ENCODE results near the gene CHD5. TPM values are rescaled to one million over a fixed set of nuclear protein-coding genes. Genes with fewer than 3 reads are reported as not detected.
"Not testable (repeated sequence)": the region's sequence is repeated elsewhere in the genome, so short reads cannot be mapped to it uniquely, and the experiment has no call there.

CHD5 gene
- total and polyA plus RNA-seq, 4 donors: 0.10 to 0.55 (median 0.31) TPM

DNA sequence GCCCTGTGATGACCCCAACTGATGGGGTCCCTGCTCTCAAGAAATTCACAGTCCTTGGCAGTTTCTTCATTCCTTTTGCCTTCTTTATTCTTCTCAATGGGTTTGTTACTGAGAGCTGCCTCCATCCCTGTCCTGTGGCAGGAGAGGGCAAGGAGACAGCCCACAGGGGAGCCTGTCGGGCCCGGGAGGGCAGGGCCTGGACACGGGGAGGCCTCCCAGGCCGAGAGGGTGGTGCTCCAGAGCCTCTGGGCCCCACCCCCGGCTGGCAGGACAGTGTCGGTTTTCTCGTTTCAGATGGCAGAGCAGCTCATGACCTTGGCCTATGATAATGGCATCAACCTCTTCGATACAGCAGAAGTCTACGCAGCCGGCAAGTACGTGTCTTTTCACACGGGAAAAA, 98.2 kb downstream of the CHD5 start:
- H3K9me3 ChIP-seq (ENCODE audit: control insufficient read depth in 4 of 4, insufficient read depth in 3 of 4, low read length in 3 of 4): peaks cover 0 to 2% (median 0%) of the 10 kb centered on the region in 4 donors
- peaks cover 0 to 10% (median 0%) of the 10 kb centered on the region in 4 donors for H3K36me3 ChIP-seq (ENCODE audit: control insufficient read depth in 4 of 4, insufficient read depth in 4 of 4, low read length in 4 of 4)
- WGBS, 2 donors: 85 to 91% methylated on average over 12 of the region's 12 CpGs
- no peak overlapping the region for H3K27ac ChIP-seq (ENCODE audit: low read depth in 1 of 2, low read length in 1 of 2)
- H3K9ac ChIP-seq (ENCODE audit: insufficient read depth in 1 of 2, low read length in 2 of 2): no peak overlapping the region
- H3K27me3 ChIP-seq (ENCODE audit: control insufficient read depth in 3 of 3, insufficient read depth in 3 of 3, low read length in 2 of 3): peaks cover 0 to 13% (median 0%) of the 10 kb centered on the region in 3 donors
- ATAC-seq (ENCODE audit: insufficient read depth, low FRiP score) (no peak), DNase-seq (no peak)
- TF ChIP-seq, protein P1, sequence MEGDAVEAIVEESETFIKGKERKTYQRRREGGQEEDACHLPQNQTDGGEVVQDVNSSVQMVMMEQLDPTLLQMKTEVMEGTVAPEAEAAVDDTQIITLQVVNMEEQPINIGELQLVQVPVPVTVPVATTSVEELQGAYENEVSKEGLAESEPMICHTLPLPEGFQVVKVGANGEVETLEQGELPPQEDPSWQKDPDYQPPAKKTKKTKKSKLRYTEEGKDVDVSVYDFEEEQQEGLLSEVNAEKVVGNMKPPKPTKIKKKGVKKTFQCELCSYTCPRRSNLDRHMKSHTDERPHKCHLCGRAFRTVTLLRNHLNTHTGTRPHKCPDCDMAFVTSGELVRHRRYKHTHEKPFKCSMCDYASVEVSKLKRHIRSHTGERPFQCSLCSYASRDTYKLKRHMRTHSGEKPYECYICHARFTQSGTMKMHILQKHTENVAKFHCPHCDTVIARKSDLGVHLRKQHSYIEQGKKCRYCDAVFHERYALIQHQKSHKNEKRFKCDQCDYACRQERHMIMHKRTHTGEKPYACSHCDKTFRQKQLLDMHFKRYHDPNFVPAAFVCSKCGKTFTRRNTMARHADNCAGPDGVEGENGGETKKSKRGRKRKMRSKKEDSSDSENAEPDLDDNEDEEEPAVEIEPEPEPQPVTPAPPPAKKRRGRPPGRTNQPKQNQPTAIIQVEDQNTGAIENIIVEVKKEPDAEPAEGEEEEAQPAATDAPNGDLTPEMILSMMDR (IDR thresholded peaks at IDR 0.05; ENCODE audit: control extremely low read depth, extremely low read depth): no peak
- H3K4me3 ChIP-seq: no peak overlapping the region
- H3K4me1 ChIP-seq (ENCODE audit: control insufficient read depth in 5 of 5, insufficient read depth in 5 of 5, low read length in 5 of 5): peaks cover 0 to 24% (median 2%) of the 10 kb centered on the region in 5 donors

DNA sequence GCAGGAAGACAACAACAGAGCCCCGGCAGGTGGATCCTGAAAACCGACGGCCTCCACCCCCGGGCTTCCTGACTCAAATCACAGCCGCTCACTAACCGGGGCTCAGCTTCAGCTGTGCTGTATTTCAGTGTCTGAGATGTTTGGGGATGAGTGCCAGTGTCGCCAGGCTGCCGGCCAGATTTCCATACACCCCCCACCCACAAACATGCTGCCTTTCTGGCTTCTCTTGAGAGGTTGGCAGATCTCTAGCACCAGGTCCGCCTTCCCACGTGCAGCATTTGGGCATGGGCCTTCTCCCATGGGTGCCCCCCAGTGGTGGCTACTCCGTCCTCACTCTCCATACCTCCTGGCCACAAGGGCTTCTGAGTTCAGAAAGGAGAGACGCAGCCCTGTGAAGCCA, 99.7 kb downstream of the CHD5 start:
- ATAC-seq (ENCODE audit: insufficient read depth, low FRiP score) (no peak), DNase-seq (peak in 2 of 3 donors; percentile 19 to 30)
- Histone ChIP-seq H3K4me3 (no peak overlapping the region), H3K4me1 (ENCODE audit: control insufficient read depth in 5 of 5, insufficient read depth in 5 of 5, low read length in 5 of 5) (peaks cover 0 to 24% (median 2%) of the 10 kb centered on the region in 5 donors), H3K9me3 (ENCODE audit: control insufficient read depth in 4 of 4, insufficient read depth in 3 of 4, low read length in 3 of 4) (peaks cover 0 to 2% (median 0%) of the 10 kb centered on the region in 4 donors), H3K27ac (ENCODE audit: low read depth in 1 of 2, low read length in 1 of 2) (no peak overlapping the region), H3K36me3 (ENCODE audit: control insufficient read depth in 4 of 4, insufficient read depth in 4 of 4, low read length in 4 of 4) (peaks cover 0 to 11% (median 0%) of the 10 kb centered on the region in 4 donors), H3K9ac (ENCODE audit: insufficient read depth in 1 of 2, low read length in 2 of 2) (no peak overlapping the region), H3K27me3 (ENCODE audit: control insufficient read depth in 3 of 3, insufficient read depth in 3 of 3, low read length in 2 of 3) (peaks cover 0 to 13% (median 0%) of the 10 kb centered on the region in 3 donors)
- WGBS, 2 donors: 55 to 62% methylated on average over 12 of the region's 12 CpGs
- TF ChIP-seq, protein P1 (IDR thresholded peaks at IDR 0.05; ENCODE audit: control extremely low read depth, extremely low read depth): no peak

DNA sequence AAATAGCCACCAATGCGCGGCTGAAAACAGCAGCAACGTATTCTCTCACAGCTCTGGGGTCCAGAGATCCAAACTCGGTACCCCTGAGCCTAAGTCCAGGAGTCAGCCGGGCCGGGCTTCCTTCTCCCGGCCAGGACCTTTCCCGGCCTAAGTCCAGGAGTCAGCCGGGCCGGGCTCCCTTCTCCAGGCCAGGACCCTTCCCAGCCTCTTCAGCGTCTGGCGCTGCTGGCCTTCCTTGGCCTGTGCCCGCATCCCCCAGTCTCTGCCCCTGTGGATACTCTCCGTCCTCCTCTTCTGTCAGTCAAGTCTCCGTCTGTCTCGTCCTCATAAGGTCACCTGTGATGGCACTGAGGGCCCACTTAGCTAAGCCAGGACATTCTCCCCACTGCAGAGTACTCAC, 102.2 kb downstream of the CHD5 start:
- WGBS, 2 donors: 95 to 98% methylated on average over 16 of the region's 16 CpGs
- H3K9me3 ChIP-seq (ENCODE audit: control insufficient read depth in 4 of 4, insufficient read depth in 3 of 4, low read length in 3 of 4): peaks cover 0 to 2% (median 0%) of the 10 kb centered on the region in 4 donors
- DNase-seq: no peak
- H3K4me1 ChIP-seq (ENCODE audit: control insufficient read depth in 5 of 5, insufficient read depth in 5 of 5, low read length in 5 of 5): peaks cover 0 to 12% (median 2%) of the 10 kb centered on the region in 5 donors
- H3K9ac ChIP-seq (ENCODE audit: insufficient read depth in 1 of 2, low read length in 2 of 2): no peak overlapping the region
- peaks cover 0 to 10% (median 0%) of the 10 kb centered on the region in 3 donors for H3K27me3 ChIP-seq (ENCODE audit: control insufficient read depth in 3 of 3, insufficient read depth in 3 of 3, low read length in 2 of 3)
- H3K36me3 ChIP-seq (ENCODE audit: control insufficient read depth in 4 of 4, insufficient read depth in 4 of 4, low read length in 4 of 4): peaks cover 0 to 13% (median 0%) of the 10 kb centered on the region in 4 donors
- H3K4me3 ChIP-seq: no peak overlapping the region
- TF ChIP-seq, protein P1 (IDR thresholded peaks at IDR 0.05; ENCODE audit: control extremely low read depth, extremely low read depth): no peak
- H3K27ac ChIP-seq (ENCODE audit: low read depth in 1 of 2, low read length in 1 of 2): no peak overlapping the region
- ATAC-seq (ENCODE audit: insufficient read depth, low FRiP score): no peak

DNA sequence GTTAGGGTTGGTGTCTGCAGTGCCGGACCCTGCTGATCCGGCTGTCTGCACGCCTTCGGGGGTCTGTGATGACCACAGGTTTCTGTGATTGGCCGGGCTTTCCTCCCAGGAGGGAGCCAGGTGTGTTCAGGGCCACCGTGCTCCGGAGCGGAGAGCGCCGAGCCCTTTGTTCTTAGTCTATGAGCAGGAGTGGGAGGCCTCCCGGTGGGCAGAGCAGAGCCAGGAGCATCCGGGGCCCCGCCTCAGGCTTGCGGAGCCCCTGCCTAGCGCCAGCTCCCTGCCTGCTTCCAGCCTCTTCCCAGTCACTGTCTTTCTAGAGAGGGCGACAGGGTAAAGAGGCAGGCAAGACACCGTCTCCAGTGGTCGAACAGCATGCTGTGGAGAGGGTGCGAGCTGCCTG, 102.6 kb downstream of the CHD5 start:
- no peak for ATAC-seq (ENCODE audit: insufficient read depth, low FRiP score)
- no peak overlapping the region for H3K27ac ChIP-seq (ENCODE audit: low read depth in 1 of 2, low read length in 1 of 2)
- TF ChIP-seq, protein P1 (IDR thresholded peaks at IDR 0.05; ENCODE audit: control extremely low read depth, extremely low read depth): no peak
- H3K9me3 ChIP-seq (ENCODE audit: control insufficient read depth in 4 of 4, insufficient read depth in 3 of 4, low read length in 3 of 4): peaks cover 0 to 2% (median 0%) of the 10 kb centered on the region in 4 donors
- H3K4me3 ChIP-seq: no peak overlapping the region
- no peak overlapping the region for H3K9ac ChIP-seq (ENCODE audit: insufficient read depth in 1 of 2, low read length in 2 of 2)
- WGBS, 2 donors: 73 to 84% methylated on average over 19 of the region's 19 CpGs
- H3K36me3 ChIP-seq (ENCODE audit: control insufficient read depth in 4 of 4, insufficient read depth in 4 of 4, low read length in 4 of 4): peaks cover 0 to 13% (median 0%) of the 10 kb centered on the region in 4 donors
- H3K27me3 ChIP-seq (ENCODE audit: control insufficient read depth in 3 of 3, insufficient read depth in 3 of 3, low read length in 2 of 3): peaks cover 0 to 10% (median 0%) of the 10 kb centered on the region in 3 donors
- H3K4me1 ChIP-seq (ENCODE audit: control insufficient read depth in 5 of 5, insufficient read depth in 5 of 5, low read length in 5 of 5): peaks cover 0 to 8% (median 2%) of the 10 kb centered on the region in 5 donors
- no peak for DNase-seq

DNA sequence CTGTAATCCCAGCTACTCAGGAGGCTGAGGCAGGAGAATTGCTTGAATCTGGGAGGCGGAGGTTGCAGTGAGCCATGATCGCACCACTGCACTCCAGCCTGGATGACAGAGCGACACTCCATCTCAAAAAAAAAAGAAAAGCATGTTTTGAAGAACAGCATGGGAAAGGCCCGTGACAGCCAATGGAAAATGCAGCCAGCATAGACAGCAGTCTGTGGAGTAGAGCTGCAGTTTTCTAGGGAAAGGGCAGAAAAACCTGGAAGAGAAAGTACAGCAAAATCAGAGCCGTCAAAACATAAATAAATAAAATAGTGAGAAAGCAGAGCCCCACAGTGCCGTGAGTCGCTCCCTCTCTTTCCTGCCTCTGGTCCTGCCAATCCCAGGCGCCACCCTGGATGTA, 103.1 kb downstream of the CHD5 start:
- not testable (repeated sequence) for DNase-seq; H3K4me3 ChIP-seq; ATAC-seq (ENCODE audit: insufficient read depth, low FRiP score); H3K9ac ChIP-seq (ENCODE audit: insufficient read depth in 1 of 2, low read length in 2 of 2); H3K9me3 ChIP-seq (ENCODE audit: control insufficient read depth in 4 of 4, insufficient read depth in 3 of 4, low read length in 3 of 4); H3K36me3 ChIP-seq (ENCODE audit: control insufficient read depth in 4 of 4, insufficient read depth in 4 of 4, low read length in 4 of 4); H3K27ac ChIP-seq (ENCODE audit: low read depth in 1 of 2, low read length in 1 of 2); H3K4me1 ChIP-seq (ENCODE audit: control insufficient read depth in 5 of 5, insufficient read depth in 5 of 5, low read length in 5 of 5)
- WGBS, 2 donors: 85 to 89% methylated on average over 8 of the region's 8 CpGs
- H3K27me3 ChIP-seq (ENCODE audit: control insufficient read depth in 3 of 3, insufficient read depth in 3 of 3, low read length in 2 of 3): peaks cover 0 to 10% (median 0%) of the 10 kb centered on the region in 3 donors

Data from lung (tissue), 12 donors.